Middle frontal gyrus (tissue), 1 donor: ENCODE data around the gene IQCN.

Experiments used
- DNase-seq: peaks from one replicate; pipeline ENCODE4 v3.0.0-alpha.2; 2015; ENCODE audit warnings: low spot score; ENCODE audit errors: extremely low spot score

The IQCN gene

DNA sequence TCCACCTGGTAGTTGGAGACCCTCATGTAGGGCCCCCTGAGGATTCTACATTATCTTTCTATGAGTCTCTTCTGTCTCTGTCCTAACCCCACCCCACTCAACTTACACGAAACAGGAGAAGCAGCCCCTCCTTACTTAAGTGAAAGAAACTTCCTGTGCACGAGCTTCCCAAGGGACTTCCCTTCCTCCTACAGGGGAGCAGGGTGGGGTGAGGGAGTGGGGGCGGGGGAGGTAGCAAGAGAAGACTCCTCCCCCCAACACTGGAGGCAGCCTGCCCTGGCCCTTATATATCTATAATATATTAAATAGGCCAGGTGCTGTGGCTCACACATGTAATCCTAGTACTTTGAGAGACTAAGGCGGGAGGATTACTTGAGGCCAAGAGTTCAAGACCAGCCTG lies 42.5 kb downstream of the IQCN start:
- no peak for DNase-seq

DNA sequence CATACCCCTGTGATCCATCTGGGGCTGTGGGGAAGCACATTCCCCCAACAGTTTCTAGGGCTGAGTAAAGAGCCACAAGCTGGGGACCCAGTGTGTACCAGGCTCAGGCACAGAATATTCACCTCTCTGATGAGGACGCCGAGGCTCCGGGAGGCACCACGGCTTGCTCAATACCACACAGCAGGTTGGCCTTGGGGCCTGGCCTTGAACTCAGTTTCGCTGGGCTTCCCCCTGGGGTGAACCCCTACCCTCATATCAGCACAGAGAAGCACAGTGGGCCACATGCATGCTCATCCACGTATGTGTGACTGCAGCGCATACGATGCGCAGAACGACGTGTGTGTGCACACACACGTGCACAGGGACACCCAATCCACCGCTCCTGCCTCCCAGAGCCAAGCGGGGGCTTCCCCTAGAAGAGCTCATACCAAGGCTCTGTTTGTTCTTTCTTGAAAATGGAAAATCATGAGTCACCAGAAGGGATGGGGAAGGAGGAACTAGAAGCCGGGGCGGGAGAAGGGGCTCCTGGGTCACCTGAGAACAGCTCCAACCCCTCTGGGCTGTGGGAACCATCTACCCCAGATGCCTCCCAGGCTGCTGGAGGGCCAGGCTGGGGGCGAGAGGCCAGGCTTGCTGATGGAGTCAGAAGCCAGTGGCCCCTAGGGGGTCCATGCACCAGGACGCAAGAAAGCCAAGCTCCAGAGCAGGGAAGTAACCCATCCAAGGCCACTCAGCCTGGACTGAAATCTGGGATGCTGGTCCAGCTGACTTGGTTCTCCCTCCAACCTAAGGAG lies 43.1 kb downstream of the IQCN start:
- DNase-seq = no peak

DNA sequence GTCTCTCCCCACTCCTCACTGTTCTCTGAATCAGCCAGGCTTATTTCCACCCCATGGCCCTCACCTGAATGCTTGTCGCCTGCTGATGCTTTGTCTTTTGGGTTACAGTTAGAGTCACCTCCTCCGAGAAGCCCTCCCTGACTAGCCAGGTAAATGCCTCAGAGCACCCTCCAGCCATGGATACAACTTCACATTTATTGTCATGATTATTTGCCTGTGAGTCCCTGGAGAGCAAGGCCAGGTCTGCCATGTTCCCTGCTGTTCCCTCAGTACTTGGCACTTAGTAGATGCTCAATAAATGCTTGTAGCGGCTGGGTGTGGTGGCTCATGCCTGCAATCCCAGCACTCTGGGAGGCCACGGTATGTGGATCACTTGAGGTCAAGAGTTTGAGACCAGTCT lies 44.3 kb downstream of the IQCN start:
- DNase-seq = no peak

DNA sequence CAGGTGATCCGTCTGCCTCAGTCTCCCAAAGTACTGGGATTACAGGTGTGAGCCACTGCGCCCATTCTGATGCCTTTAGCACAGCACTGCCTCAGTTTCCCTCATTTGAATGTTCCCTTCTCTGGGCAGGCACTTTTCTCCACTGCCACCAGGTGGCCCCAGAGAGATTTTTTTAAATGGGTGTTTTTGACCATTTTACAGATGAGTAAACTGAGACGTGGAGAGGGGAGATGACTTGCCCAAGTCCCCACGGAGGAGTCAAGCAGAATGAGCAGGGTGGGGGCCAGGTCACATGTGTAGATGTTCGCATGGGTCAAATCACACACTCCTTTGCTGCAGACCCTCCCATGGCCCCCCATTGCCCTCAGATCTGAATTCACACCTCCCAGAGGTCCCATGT lies 44.8 kb downstream of the IQCN start:
- DNase-seq = no peak

DNA sequence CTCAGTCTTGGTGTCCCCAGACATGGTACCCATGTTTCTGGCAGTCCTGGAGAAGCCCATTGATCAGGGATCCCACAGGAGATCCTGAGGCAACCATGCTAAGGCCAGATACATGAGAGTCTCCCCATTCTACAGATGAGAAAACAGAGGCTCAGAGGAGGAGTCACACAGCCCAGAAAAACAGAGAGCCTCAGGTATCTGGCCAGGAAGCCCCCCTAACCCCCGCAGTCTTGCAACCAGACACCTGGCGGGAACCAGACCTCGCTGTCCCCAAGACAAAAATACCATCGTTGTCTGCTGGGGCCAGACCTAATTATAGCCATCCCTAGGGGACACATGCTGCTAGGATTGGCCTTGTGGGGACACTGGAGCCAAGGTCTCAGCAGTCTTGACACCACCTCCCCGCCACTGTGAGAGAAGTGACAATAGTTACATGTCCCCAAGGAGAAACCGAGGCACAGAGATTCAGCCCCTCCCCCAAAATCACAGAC lies 46.4 kb downstream of the IQCN start:
- DNase-seq = no peak

DNA sequence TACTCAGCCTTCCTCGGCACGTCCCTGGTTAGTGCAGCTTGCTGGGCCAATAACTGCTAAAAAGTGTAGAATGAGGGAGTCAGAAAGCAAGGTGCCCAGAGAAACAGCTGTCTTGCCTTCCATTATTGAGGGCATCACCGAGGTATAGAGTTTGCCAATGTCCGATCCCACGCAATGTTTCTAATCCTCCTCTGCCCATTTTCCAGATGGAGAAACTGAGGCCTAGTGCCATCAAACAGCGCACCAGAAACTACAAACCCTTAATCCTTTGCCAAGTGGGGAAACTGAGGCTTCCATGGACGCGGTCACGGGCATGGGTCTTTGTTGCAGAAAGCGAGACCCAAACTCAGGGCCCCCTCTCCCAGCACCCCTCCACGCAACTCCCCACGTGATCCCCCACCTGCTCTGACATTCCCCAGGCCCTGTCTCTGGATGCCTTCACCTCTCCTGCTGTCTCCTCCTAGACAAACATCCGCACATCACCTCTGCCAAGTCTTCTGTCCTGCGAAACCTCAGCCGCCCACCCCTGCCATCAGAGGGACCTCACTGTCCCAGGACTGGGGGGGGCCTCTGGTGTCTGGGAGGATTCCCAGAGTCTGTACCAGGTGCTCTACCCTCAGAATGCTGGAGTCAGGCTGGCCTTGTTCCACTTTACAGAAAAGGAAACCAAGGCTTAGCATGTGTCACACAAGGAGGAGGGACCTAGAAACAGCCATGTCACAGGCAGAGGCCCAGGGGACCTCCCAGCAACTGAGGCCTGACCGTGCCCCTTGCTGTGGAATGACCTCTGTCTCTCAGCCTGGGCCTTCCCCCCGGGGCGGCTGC lies 47.1 kb downstream of the IQCN start:
- DNase-seq = no peak

DNA sequence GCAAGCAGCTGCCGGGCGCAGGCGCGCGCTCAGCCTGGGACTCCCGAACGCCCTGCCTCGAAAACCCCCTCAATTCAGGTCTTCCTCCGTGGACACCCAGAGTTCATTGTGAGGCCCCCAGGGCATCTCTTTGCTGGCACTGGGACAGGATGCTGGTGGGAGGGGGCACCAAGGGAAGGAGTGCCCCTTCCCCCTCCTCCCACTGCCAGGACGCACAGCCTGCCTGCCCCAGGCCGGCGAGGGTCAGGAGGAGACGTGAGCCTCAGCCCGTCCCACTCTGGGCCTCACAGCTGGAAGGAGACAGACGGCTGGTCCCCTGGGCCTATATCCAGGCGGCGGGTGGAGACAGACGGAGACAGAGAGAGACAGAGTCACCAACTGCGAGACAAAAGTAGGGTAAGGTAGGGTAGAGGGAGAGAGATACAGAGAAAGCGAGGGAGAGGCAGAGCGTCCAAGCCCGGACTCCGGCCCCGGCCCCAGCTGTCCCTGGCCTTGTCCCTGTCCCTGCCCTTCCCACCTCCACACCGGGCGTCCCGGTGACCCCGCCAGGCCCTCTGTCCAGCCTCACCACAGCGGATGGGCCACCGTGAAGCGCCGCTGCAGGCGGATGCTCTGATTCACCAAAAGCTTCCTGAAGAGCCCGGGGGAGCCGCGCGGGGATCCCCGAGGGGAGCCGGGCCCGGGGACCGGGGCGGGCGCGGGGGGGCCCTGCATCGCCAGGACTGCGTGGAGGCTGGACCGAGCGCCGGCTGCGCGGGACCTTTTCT lies 48.4 kb downstream of the IQCN start, which contains the start of gene PDE4C:
Gene PDE4C (minus strand): TSS at position 737 of the 767 bp plus-strand sequence. CDS start 23 bp downstream, at position 714.
- DNase-seq = no peak

DNA sequence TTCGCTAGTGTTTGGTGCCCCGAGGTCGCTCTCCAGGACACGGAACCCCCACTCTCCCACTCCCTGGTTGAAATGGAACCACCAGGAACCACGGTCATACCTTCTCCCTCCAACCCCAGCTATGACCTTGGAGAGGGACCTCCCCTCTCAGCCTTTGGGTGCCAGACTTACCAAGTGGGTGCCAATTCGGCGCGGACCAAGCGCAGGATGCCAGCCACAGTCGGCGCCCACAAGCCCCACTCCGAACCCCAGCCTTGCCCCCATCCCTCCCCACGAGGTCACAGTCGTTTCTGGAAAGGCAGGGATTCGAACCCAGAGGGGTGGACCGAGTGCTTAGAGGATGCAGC lies 48.9 kb downstream of the IQCN start:
- no peak for DNase-seq

DNA sequence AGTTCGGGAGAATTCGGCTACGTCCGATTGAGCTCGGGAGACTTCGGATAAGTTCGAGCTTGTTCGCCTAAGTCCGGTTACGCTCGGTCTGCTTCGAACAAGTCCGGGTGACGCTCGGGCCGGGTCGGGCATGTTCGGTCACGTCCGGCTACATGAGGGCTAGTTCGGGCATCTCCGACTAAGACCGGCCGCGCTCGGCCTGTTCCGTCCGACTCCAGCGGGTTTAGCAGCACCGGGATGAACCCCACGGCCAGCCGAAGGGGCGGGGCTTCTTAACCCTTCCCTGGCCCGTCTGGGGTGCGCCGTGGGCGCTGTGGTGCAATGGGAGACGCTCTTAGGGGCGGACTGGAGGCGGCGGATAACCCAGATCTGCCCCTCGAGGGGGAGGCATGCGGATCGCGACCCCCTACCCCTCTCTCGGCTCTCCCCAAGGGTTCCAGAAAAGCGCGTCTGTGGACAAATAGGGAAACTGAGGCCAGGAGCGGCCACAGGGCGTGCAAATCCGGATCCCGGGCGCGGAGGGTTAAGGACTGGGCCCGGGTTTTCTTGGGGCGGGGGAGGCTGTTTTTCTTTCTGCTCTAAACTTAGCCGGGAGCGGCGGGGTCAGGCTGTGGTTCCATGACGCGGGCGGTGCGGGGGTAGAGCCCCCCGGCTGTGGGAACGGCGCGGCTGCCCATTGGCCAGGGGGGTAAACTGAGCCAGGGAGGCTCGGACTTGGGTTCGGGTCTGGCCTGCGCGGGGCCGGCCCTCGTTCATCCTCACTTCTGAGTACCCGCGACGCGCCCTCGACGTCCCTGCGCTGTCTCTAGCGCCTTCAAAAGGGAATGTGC lies 49.5 kb downstream of the IQCN start:
- DNase-seq = peak; percentile 86

DNA sequence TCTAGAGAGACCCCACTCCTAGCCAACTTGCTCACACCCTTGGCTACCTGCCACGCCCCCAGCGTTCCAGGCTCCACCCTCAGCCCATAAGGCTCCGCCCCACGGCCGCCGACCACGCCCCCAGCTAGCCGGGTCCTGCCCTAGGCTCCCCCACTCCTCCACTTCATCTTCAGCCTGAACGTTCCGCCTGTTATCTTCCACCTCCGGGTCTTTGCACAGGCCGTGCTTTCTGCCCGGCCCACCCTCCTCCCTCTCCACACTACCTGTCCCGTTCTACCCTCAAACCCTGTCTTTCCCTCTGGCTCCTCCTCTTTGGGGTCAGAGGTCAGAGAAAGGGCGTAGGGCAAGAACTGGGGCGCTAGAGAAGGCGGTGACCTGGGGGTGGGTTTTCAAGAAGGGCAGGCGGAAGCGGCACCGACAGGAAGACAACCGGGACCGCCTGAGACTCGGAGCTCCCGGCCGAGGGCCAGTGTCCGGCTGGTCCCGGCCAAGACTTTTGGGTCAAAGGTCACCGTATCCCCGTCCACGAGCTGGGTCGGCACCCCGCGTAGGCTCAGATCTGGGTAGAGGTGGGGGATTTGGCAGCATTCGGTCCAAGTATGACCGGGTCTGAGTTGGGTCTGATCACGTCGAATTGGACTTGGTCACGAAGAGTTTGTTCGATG lies 50.3 kb downstream of the IQCN start:
- DNase-seq = no peak

DNA sequence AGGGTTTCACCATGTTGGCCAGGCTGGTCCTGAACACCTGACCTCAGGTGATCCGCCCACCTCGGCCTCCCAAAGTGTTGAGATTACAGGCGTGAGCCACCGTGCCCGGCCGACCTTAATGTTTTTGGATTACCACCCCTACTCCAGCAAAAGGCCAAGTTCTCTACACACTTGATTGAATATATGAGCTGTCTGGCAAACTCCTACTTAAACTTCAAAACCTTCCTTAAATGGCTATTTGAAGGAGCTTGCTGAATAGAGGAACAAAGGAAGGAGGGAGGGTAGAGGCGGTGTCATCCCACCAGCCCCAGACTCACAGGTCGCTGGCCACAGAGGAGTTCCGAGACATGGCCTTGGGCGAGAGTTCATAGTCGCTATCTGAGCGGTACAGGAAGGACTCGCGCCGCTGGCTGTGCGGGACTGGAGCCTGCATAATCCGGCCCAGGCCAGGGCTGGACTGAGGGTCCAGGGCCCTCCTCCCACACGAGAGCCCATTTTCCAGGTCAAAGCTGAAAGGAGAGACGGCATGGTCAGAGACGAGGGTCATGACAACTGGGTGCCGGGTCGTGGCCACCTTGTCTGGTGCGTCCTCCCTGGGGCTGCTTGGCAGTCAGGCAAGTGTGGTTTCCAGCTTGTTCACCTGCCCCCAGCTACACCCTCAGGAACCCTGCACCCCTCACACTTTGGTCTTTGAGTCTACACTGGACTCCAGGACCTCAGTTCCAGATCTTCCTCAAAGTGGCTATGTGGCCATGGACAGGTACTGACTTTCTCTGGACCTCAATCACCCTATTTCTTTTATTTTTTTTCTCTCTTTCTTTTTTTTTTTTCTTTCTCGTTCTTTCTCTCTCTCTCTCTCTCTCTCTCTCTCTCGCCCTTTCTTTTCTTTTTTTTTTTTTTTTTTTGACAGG lies 52.2 kb downstream of the IQCN start:
- no peak for DNase-seq

DNA sequence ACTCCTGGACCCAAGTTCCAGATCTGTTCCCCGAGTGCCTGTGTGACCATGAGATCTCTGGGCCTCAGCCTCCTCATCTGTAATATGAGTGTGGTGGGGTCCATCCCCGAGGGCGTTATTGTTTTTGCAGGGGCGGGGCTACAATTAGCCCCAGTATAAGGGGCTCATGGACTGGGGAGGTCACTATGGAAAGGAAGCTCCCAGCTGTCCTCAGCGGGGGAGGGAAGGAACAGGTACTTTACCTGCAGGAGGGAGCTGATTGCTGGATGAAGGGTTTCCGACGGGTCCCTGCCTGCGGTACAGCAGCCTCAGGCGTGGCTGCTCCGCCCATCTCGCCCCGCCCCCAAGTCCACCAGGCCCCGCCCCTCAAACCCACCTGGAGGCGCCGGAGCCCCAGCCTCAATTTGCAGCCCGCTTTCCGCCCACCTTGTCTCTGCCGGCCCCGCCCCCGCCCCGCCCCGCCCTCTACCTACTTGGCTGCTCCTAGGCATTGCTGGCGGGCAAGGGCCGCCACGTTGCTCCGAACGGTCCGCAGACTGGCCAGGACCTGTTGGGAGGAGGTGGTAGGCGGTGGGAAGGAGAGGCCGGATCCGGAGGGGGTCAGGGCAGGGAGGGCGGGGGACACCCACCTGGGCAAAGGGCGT lies 53.5 kb downstream of the IQCN start:
- no peak for DNase-seq

DNA sequence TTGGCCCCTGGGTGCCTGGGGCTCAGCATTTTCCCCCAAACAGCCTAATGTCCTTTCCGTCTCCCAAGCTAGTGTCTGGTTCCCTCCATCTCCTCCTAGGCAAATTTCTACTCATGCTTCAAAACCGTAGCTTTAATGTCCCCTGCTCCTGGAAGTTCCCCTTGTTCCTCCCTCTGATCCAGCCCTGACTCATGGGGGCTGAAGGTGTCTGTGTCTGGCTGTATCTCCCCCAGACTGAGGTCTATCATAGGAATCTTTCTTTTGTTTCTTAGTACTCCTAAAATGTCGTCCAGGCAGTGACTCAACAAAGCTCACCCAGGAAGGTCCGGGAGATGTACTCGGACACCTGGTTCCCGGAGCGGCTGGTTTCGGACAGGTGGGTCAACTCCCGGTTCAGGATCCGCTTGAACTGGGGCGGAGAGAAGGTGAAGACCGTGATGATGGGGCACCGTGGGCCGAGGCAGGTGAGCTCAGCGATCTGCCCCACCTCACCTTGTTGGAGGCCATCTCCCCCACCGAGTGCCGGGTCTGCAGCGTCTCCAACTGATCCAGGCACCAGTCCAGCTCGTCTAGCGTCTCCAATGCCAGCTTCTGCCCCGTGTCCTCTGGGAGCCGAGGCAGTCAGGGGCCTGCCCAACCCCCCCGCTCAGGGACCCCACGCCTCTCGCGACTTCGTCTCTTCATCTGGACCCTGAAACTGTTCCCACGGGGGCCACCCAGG lies 54.2 kb downstream of the IQCN start:
- no peak for DNase-seq

DNA sequence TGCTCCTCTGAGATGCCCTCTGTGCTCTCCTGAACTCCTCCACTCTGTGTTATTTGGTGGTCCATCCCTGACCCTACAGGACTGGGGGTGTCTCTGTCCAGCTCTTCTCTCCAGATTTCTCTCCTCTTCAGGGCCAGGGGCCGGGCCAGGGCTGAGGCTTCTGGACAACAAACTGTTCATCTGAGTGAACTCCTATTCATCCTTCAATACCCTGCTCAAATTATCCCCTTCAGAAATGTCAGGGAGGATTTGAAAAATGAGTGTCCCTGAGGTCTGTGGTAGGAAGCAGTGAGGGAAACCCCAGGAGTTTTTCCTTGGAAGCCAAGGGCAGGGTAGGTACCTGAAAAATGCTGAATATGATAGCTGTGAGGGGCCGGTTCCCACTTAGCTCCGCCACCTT lies 55.7 kb downstream of the IQCN start:
- DNase-seq = no peak

DNA sequence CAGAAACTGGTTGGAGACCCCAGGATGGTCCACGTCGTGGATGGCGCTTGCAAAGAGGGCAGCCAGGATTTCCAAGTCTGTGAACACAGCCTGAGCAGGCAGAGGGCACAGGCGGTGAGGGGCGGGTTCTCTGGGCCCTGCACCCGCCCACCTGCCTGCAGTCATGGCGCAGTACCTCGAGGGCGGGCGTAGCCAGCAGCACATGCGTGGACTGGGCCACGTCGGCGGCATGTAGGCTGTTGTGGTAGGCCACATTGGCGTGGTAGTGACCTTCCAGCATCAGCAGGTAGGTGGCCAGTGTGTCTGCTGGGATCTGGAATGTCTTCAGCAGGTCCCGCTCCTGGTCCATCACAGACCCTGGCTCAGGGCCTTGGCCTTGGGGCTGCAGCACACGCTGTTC lies 56.1 kb downstream of the IQCN start:
- DNase-seq = no peak

DNA sequence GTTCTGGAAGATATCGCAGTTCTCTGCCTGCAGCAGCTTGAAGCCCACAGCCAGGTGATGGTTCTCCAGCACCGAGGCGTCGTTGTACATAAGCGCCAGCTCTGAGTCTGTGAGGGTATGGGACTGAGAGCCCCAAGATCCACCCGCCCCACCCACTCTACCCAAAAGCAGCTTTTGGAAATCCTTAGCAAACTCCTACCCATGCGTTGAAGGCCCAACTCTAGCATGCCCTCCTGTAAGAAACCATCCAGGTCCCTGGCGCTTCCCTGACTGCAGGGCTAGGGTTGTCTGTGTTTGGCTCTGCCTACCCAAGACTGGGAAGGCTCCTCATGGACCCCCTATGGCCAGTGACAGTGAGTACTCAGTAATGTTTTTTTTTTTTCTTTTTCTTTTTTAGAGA lies 57.5 kb downstream of the IQCN start:
- no peak for DNase-seq

DNA sequence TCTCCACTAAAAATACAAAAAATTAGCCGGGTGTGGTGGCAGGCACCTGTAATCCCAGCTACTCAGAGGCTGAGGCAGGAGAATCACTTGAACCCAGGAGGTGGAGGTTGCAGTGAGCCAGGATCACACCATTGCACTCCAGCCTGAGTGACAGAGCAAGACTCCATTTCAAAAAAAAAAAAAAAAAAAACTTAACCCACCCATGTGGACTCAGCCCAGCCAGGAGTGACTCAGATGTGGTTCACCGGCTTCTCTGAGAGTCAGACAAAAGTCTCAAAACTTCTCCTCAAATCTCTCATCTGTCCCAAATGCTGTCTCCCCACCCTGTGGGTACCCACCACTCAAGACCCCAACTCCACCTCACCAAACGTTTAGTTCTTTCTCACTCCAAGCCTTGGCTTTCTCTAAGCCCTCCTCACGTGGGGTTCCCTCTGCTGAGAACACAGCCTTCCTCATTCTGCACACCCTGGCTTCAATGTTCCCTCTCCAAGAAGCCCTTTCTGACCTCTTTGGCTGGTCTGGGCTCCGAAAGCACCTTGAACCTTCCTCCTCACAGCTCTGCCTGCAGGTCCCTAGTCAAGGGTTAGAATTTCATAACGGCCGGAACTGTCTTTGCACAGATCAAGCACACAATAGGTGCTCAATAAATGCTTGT lies 59.3 kb downstream of the IQCN start:
- DNase-seq = no peak

DNA sequence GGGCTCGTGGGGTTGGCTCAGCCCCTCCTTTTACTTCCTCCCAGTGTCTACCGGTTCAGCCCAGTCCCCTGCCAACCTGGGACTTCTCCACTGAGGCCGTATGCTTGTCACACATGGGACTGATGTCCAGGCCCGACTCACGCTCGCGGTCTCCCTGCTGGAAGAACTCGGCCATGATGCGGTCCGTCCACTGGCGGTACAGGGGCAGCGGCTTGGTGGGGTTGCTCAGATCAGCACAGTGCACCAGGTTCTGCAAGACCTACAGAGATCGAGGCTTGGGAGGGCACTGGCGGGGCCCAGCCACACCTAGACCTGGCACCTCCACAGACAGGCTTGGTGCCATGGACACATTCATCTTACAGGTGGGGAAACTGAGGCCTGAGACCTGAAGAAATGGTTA lies 62.6 kb downstream of the IQCN start:
- no peak for DNase-seq
